DMS53 (cell line): Measurements from ENCODE around the gene STAT3.
A peak's percentile ranks its signal among the peaks of the same experiment; 100 is the strongest.

Experiments
- DNase-seq: peaks from one replicate; lab custom pipeline; 2025; lab: John Stamatoyannopoulos, UW

STAT3 gene

DNA sequence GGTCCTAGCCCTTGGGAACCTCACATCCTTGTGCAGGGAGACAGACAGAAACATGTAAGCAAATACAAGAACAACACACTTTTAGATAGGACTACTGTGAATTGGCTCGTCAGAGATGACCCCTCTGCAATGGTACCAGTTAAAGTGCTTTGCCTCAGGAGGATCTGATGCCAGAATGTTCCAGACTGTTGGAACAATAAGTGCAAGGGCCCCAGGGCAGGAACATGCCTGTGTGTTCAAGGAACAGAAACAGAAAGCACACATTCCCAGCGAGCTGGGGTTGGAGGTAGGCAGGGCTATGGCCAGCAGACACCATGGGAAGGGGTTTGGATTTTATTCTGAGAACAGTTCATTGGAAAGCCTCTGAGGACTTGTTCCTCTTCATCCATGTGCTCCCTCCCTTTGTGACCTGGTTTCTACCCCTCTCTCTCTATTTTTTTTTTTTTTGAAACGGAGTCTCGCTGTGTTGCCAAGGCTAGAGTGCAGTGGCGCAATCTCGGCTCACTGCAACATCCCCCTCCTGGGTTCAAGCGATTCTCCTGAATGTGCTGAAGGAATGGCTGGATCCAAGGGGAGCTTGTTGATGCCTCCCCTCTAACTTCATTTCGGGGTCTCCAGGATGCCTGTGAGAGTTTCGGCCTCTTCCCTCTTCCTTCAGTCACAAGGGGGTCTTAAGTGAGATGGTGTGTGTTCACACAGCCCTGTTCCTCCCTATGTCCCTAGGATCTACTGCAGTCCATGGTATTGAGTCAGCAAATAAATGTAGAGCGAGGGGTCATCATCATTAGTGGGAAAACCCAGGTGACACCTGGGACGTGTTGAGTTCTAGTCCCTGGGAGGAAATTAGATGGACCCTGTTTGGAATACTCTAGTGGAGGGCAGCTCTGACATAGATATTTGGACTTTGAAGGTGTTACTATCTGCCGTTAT is 93.5 kb downstream of the STAT3 start:
- no peak for DNase-seq

DNA sequence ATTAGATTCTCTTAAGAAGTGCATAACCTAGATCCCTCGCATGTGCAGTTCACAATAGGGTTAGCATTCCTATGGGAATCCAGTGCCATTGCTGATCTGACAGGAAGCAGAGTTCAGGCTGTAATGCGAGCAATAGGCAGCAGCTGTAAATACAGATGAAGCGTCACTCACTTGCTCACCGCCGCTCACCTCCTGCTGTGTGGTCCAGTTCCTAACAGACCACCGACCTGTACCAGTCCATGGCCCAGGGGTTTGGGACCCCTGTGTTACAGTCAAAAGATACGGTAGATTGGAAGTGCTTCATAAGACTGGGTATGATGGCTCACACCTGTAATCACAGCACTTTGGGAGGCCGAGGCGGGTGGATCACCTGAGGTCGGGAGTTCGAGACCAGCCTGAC is 97.1 kb downstream of the STAT3 start:
- no peak for DNase-seq

DNA sequence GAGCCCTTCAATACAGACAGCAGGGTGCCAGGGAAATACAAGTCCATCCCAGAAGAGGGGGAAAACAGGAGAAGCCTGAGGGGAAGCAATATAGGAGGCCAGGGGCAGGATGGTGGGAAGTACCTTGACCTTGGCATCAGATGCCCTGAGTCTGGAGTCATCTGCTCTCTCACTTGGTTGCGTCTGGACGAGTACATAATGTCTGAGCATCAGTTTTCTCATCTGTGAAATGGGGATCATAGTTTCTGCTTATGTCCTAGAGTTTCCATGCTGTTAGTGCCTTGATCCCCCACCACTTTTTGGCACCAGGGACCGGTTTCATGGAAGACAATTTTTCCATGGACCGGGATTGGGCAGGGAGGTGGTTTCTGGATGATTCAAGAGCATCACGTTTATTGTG is 97.7 kb downstream of the STAT3 start:
- no peak for DNase-seq

DNA sequence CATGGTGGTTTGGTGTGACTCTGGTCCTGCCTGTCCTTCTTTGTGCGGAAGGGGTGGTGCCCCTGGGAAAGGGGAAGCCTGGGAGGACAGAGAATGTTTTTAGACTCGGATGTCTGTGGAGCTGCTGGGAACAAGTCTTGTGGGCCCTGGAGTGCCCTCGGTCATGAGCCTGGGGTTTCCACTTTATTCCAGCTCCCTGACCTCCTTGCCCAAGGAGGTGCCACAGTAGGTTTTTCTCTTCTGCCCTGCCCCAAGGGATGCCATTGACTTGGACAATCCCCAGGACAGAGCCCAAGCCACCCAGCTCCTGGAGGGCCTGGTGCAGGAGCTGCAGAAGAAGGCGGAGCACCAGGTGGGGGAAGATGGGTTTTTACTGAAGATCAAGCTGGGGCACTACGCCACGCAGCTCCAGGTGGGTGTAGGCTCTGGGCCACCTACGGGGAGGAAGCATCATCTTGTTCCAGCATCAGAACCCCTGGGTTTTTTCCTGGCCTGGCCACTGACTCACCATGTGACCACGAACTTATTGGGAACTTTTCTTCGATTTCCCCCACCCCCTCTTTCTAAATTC is 98.5 kb downstream of the STAT3 start:
- DNase-seq: no peak

DNA sequence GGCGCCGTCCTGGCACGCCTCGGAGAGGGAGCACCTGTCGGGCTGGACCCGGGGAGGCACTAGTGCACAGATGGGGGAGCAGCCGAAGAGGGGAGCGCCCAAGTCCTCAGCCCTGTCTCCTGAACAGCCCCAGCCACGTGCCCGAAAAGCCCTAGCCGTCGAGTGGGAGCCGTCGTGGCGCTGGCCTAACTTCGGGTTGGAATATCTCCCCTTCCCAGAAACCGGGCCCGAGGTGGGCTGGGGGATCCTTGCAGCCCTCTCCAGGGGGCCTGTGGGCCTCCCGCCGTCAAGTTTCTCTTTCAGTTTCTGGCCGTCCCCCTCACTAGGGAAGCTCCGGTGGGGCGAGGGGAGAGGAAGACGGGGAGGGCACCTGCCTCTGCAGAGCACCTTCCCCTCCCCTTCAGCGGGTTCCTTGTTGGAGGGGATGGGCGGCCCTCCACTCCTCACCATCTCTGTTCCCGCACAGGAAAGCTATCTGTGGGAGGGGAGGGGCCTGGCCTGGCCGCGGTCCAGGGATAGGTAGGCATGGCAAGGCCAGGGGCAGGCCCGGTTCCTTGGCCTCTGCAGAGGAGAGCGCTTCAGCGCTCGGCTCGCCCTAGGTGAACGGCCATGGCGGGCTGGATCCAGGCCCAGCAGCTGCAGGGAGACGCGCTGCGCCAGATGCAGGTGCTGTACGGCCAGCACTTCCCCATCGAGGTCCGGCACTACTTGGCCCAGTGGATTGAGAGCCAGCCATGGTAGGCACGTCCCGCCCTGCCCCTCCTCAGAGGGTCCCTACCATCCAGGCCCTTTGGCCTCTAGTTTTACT is 99.2 kb downstream of the STAT3 start:
- peak; percentile 49 for DNase-seq

DNA sequence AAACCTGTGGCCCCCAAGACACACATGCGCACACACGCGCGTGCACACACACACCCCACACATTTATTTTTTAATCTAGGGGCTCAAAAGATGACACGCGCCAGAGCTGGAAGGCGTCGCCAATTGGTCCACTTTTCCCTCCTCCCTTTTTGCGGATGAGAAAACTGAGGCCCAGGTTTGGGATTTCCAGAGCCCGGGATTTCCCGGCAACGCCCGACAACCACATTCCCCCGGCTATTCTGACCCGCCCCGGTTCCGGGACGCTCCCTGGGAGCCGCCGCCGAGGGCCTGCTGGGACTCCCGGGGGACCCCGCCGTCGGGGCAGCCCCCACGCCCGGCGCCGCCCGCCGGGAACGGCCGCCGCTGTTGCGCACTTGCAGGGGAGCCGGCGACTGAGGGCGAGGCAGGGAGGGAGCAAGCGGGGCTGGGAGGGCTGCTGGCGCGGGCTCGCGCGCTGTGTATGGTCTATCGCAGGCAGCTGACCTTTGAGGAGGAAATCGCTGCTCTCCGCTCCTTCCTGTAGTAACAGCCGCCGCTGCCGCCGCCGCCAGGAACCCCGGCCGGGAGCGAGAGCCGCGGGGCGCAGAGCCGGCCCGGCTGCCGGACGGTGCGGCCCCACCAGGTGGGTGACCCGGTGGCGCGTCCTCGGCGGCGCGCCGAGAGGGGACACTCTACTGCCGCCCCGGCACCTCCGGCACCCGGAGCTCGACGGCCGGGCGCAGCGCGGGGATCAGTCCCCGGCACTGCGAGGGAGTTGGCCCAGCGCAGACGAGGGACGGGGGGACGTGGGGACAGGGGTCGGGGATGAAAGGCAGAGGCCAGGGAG is 100.1 kb downstream of the STAT3 start, which contains the start of gene STAT5A:
TSS of gene STAT5A (plus strand) at position 522 of the 826 bp plus-strand sequence. CDS start 914 bp downstream, outside the sequence.
- peak; percentile 88 for DNase-seq

DNA sequence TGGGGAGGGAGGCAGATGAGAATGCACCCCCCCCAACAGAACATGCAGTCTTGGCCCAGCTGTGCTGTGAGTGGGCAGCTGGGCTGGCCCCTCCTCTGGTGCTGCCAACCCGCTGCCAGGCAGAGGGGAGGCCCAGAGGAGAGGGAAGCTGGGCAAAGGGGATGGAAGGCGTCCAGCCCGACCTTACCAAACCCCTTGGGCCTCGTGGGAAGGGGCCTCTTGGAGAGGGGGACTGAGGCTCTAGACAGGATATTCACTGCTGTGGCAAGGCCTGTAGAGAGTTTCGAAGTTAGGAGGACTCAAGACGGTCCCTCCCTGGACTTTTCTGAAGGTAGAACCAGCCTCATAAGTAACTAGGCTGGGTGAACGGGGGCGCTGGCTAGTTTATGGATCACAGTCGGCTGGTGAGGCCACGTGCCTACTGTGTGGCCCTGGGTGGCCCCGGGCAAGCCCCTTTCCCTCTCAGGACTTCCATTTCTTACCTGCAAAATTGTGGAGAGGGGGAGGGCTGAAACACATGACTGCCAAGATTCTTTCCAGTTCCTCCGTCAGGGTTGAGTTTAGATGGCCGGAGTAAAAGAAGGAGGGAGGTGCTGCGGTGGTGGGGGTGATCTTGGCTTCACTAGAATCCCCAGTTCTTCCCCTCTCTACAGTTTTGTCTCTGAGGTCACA is 100.8 kb downstream of the STAT3 start:
- DNase-seq: no peak

DNA sequence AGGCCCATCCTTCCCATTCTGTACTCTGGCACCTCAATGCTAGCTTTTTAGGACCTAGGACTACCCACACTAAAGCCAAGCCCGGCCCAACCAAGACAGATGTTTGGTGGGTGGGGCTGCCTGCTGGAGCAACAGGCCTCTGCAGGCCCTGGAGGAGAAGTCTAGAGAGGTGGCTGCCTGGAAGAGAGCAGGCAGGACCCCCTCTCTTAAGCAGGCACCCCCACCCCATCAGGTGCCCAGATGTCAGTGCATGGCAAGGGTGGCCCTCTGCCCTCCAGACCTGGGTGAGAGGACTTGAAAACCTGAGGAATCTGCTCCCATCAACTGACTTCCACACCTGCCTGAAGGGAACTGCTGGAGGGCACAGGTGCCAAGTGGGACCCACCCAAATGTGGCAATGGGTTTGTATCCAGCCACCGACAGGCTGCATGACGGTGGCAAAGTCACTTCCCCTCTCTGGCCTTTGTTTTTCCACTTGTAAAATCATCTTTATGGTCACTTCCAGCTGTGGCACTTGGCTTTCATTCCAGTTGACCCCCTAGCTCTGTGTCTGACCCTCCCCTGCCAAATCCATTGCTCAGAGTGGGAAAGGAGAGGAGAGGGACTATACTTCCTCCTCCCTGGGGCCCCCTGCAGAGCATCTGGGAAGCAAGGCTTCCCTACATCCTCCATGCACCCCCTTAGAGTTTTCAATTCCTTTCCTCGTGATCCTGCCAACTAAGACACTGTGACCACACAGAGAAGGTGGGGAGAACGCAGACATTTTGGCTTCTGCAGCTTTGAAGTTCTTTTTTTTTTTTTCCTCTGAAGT is 101.6 kb downstream of the STAT3 start:
- no peak for DNase-seq

DNA sequence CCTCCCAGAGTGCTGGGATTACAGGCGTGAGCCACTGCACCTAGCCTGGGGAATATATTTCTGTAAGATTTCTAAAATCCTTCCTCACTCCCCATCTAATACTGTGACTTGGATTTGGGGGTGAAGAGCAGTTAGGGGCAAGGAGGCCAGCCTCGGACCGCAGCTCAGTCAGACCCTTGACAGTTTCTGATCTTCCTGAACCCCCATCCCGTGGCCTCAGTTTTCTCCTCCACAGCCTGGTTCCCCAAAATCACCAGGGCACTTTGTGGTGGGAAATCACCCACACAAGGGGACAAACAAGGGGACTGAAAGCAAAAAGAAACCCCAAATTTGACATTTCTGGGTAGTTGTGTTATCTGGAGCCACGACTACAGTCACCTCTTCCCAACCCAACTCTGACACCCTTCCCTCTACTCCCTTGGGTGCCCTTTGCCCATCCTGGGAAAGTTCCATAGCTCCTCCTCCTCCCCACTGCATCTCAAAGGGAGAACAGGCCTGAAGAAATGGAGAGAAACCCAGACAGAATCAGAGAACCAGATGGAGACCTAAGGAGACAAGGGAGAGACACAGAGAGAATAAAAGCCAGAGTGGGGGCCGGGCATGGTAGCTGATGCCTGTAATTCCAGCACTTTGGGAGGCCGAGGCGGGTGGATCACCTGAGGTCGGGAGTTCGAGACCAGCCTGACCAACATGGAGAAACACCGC is 102.7 kb downstream of the STAT3 start:
- no peak for DNase-seq

- no peak for DNase-seq
Observed at GRCh38 chr17:42284566-42284965, 103.7 kb downstream of the STAT3 start.

DNA sequence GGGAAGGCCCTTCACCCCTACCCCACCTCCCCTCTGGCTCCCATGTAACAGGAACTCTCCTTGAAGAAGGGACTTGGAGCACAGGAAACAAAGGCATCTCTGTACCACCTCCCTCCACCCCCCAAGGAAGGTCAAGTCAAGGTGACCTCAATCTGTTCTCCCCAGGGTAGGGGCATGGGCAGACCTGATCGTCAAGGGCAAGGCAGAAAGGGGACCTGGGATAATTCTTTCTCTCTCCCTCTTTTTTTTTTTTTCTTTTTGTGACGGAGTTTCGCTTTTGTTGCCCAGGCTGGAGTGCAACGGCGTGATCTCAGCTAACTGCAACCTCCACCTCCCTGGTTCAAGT is 104.2 kb downstream of the STAT3 start:
- no peak for DNase-seq

DNA sequence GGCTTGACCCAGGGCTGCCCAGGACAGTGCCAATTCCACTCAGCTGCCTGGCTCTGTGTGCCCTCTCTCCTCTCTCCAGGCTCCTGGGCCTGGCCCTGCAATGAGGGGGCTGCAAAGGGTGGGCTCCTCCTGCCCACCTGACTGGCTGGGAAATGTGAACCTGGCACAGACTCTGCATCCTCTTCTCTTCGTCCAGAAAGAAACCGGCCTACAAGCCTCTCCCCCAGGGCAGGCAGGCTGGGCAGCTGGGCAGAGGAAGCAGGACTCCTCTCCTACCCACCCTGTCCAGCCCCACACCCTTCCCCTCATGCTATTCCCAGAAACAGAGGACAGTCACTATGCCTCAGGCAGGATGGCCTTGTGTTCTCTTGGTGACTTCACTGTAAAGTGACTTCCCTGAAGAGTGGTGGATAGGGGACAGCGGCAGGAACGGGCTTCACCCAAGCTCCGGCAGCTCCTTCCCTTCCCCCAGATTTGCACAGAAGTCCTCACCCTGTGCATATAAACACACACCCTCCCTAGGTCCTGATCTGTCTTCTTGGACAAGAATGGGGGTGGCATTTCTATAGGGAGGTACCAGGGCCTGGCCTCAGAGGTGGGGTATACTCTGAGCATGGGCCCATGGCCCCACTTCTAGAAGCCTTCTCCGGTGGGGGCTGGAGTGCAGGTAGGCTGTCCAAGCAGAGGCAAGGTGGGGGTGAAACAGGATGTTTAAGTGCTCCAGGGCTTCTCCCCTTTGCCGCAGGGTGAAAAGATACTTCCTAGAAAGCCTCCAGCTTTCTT is 104.8 kb downstream of the STAT3 start:
- no peak for DNase-seq

GRCh38 chr17:42282478-42283080 is 105.7 kb downstream of the STAT3 start:
- peak; percentile 20 for DNase-seq

DNA sequence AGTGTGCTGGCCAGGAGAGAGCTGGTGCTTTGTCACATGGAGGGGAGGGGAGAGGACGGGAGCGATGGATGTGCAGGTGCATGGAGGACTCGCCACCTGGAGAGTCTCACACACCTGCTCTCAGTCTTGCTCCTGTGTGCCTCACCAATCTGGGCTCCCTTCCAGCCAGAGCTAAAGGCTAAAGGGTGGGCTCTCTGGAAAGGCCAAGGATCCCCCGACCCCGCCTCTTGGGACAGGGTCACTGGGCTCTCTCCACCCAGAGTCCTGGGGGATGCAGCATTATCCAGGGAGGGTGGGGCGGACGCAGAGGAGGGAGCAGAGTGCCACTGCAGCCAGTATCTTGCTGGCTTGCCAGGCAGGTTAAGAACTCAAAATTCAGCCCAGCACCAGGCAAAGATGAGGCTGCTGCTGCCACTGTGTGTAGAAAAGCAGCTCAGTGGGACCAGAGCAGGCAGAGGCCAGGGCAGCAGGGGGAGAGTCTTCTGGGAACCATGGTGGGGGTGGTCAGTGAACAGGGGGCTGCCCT is 106.6 kb downstream of the STAT3 start:
- DNase-seq: peak; percentile 91

DNA sequence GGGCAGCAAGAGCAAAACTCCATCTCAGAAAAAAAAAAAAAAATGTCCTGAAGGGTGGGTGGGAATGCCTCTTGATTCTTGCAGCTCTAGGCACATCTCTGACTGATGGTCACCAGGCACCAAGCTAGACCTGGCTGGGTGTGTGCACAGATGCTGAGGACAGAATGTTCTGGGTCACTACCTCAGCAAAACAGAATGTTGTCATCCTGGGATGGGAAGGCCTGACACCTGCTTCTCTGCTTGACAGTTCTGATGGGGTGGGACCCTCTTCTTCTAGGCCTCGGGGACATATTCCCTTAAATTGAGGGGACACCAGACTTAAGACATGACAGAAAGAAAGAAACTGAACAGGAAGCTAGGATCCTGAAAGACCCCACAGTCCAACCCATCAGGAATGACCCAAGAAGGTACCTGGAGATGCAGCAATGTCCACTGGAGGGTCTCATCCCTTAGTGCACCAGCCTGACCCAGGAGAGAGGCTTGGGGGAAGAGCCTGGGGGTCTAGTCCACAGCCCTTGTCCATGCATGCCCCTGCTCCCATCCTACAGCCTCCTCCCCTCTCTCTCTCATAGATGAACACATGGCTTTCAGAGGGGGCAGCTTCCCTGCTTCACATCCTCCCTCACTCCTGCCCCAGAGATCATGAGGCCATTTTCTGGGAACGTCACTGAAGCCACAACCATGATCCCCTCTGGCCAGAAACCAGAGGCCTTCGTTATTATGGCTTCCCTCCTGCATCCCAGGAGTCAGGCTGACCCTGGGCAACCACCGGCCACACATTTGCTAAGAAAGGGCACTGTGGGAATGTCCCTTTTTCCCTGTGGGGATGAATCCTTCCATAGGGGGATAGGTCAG is 108.2 kb downstream of the STAT3 start:
- DNase-seq: no peak

DNA sequence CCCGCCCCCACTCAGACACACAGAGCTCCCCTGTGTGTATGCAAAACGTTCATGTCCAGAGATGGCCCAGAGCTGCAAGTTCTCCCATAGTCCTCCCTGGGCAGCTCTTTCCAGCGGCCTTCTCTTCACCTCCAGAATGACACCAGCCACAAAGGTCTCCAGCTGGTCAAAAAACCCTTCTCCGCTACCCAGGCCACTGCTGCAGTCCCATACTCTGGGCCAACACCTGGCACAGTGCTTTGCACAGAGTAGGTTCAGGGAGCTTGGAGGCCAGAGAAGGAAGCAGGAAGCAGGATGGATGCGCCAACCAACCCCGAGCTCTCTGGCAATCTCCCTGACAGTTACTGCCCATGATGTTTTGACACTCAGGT is 110.9 kb downstream of the STAT3 start:
- DNase-seq: peak; percentile 67

DNA sequence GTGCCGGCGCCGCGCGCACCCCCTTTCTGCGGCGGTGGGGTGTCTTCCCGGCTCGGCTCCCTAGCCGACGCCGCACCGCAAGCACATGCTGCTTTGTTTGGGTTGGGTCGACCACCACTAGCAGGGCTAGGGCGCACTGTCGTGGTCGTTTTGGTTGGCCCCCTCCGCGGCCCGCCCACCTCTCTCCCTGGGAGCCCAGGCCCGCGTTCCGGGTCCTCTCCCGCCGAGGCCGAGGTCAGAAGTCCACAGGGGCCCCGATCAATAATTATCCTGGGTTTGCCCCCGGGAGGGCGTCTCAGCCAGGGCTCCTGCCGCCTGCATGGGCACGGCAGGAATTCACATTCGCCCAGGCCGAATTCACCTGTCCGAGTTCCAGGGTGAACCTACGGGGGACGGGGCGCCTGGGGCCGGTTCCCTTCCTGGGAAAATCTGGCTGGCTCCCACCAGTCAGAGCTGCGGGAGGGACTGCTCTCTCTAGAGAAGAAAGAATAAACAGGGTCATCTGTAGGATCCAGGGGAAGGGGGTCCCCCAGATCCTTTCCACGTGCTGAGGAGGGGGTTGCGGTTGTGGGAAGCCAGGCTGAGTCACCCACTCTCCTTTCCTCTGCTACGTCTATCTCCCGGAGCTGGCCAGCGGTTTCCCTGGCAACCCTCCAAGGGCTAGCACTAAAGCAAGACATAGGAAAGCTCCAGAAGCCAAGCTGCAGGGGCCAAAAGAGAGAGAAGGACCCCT is 111.5 kb downstream of the STAT3 start:
- peak; percentile 81 for DNase-seq
